Heart left ventricle (tissue), 16 donors: Measurements from ENCODE around the gene CHIA. TPM values are rescaled to one million over a fixed set of nuclear protein-coding genes. Genes with fewer than 3 reads are reported as not detected.
"Not testable (repeated sequence)": the region's sequence is repeated elsewhere in the genome, so short reads cannot be mapped to it uniquely, and the experiment has no call there.

Experiments used
- ATAC-seq, 4 donors: fragments of 200-7000 bp; cut with Tn5 transposase; one replicate each; pipeline ENCODE4 v1.9.1; 2020 to 2022; ENCODE audit warnings: moderate library complexity in 4 of 4, mild to moderate bottlenecking in 3 of 4, moderate number of reproducible peaks in 1 of 4
- DNase-seq, 5 donors: peaks; one replicate each; pipeline ENCODE4 v3.0.0-alpha.2; 2020
- H3K27ac ChIP-seq, 12 donors: fragments of 200-600 bp; sonication (generic) in 4 of 12; one replicate each; pipeline versions ENCODE4 v1.5.0 to v1.8.0; 2016 to 2022; ENCODE audit warnings: mild to moderate bottlenecking in 2 of 12
- H3K27me3 ChIP-seq, 9 donors: fragments of 200-600 bp; sonication (generic) in 2 of 9; one replicate each; pipeline versions ENCODE4 v1.5.1 to v1.8.0; 2016 to 2022; ENCODE audit warnings: mild to moderate bottlenecking in 3 of 9
- H3K36me3 ChIP-seq, 9 donors: fragments of 200-600 bp; sonication (generic) in 2 of 9; one replicate each; pipeline versions ENCODE4 v1.5.0 to v1.8.0; 2018 to 2022; ENCODE audit warnings: mild to moderate bottlenecking in 2 of 9
- H3K4me1 ChIP-seq, 12 donors: fragments of 200-600 bp; sonication (generic) in 4 of 12; one replicate each; pipeline versions ENCODE4 v1.5.0 to v1.8.0; 2016 to 2022; ENCODE audit warnings: mild to moderate bottlenecking in 3 of 12
- H3K4me3 ChIP-seq, 12 donors: fragments of 200-600 bp; sonication (generic) in 4 of 12; one replicate each; pipeline versions ENCODE4 v1.5.0 to v1.8.0; 2017 to 2022; ENCODE audit warnings: mild to moderate bottlenecking in 9 of 12, moderate library complexity in 4 of 12
- H3K9me3 ChIP-seq, 12 donors: fragments of 200-600 bp; sonication (generic) in 4 of 12; one replicate each; pipeline versions ENCODE4 v1.5.0 to v1.8.0; 2016 to 2022; ENCODE audit warnings: mild to moderate bottlenecking in 1 of 12
- POLR2A ChIP-seq, 2 donors: fragments of 450-650 bp; IDR thresholded peaks; one replicate each; pipeline ENCODE4 v1.6.1; 2017; ENCODE audit warnings: antibody characterized with exemption in 2 of 2, mild to moderate bottlenecking in 2 of 2, moderate library complexity in 2 of 2
- WGBS, 4 donors: extraction: QIAGEN DNeasy Blood & Tissue Kit in 2 of 4; methylation state at CpG; one replicate each; pipeline versions ENCODE4 v1.1.5 to v1.1.7; 2013 to 2018; 5-methylcytosine and 5-hydroxymethylcytosine counted together
- intact Hi-C, 10 donors: fragments of 100-400 bp; cut with DNase I; formaldehyde crosslinking; loops; one replicate each; pipeline versions ENCODE4 v1.11.1 to v1.14.2; 2022
- polyA plus RNA-seq, 2 donors: library from polyadenylated mRNA; stranded (reverse); fragments of 200-250 nt; gene quantifications; one replicate each; pipeline ENCODE4 v1.2.3, GENCODE V29; 2013
- total RNA-seq, 9 donors: library from RNA; depleted of rRNA in 2 of 9; stranded (reverse); fragments of >200 nt in 2 of 9; fragmentation: NEBNext Ultra II Directional in 3 of 9; extraction: Animal tissue kit (Norgen Biotek cat#: 25700) in 3 of 9; gene quantifications; one replicate each; pipeline versions ENCODE4 v1.1.0 to v1.2.4, GENCODE V29; 2016 to 2023
- TF ChIP-seq, protein P1 (sequence below), 12 donors: fragments of 200-600 bp; sonication (generic) in 4 of 12; IDR thresholded peaks; one replicate each; pipeline versions ENCODE4 v1.5.0 to v1.8.0; 2018 to 2022; ENCODE audit warnings: antibody characterized with exemption in 12 of 12, mild to moderate bottlenecking in 5 of 12
- donor health status: ischemic (EF 13 %, LVEDD 7.1; RV severe dilation, severe dysfunction).
- donor health status: healthy with polysubstance abuse.
- donor health status: DM: no; HTN: yes; CAD: no.
- donor health status: DM: no; HTN: no; CAD: no.
- donor health status: ischemic (EF 25% LVEDD 6.9; RV normal size, moderate dysfunction).
- donor health status: ischemic (EF 25% LVEDD 5.7; RV mildly dilated, moderate dysfunction).
- donor health status: healthy.
- donor health status: DM: yes; HTN: yes; CAD: no.
- donor health status: ischemic (EF 35%, LVEDD 5.7; RV mildly dilated, moderate dysfunction).
- donor health status: nonischemic (EF 11% LVEDD 7.7; RV severe dilation, severe dysfunction).
- donor health status: DM: yes; HTN: yes; CAD: no.
- donor health status: PGD.
- donor health status: ischemic (EF 29% LVEDD 5.4; RV normal size, mild dysfunction).
- donor health status: nonischemic (EF 23%, LVEDD 6.1; RV moderate dilation, normal function).

The CHIA gene
- total and polyA plus RNA-seq, 11 donors = 0.10 to 0.61 TPM; not detected in 9

- intact Hi-C loops = loop anchor here in 9 of 10 donors (2.0 to 10.0 kb wide), 3 partner anchors 107 to 110 kb away; partner anchors contain the start of gene CHI3L2 (in 1 of the 9)
- H3K27ac ChIP-seq = no peak overlapping the region
- no peaks in the 10 kb centered on the region for H3K4me1 ChIP-seq
- DNase-seq (no peak), ATAC-seq (no peak)
- TF ChIP-seq, protein P1, sequence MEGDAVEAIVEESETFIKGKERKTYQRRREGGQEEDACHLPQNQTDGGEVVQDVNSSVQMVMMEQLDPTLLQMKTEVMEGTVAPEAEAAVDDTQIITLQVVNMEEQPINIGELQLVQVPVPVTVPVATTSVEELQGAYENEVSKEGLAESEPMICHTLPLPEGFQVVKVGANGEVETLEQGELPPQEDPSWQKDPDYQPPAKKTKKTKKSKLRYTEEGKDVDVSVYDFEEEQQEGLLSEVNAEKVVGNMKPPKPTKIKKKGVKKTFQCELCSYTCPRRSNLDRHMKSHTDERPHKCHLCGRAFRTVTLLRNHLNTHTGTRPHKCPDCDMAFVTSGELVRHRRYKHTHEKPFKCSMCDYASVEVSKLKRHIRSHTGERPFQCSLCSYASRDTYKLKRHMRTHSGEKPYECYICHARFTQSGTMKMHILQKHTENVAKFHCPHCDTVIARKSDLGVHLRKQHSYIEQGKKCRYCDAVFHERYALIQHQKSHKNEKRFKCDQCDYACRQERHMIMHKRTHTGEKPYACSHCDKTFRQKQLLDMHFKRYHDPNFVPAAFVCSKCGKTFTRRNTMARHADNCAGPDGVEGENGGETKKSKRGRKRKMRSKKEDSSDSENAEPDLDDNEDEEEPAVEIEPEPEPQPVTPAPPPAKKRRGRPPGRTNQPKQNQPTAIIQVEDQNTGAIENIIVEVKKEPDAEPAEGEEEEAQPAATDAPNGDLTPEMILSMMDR (IDR thresholded peaks at IDR 0.05) = no peak
- no peak for TF ChIP-seq POLR2A (IDR thresholded peaks at IDR 0.05)
- no peaks in the 10 kb centered on the region for H3K27me3 ChIP-seq
- H3K36me3 ChIP-seq = no peaks in the 10 kb centered on the region
- H3K9me3 ChIP-seq = peaks cover 0 to 46% (median 8%) of the 10 kb centered on the region in 12 donors
- H3K4me3 ChIP-seq = no peak overlapping the region
- WGBS, 4 donors = 57 to 91% (median 85%) methylated on average over 1 of the region's 1 CpG
Observed at GRCh38 chr1:111332190-111332589, 41.5 kb downstream of the CHIA start.

GRCh38 chr1:111334169-111334568 lies 43.5 kb downstream of the CHIA start:
- TF ChIP-seq, protein P1 (IDR thresholded peaks at IDR 0.05) = peak in 11 of 12 donors; percentile 25 to 52 (median 38)
- no peak for TF ChIP-seq POLR2A (IDR thresholded peaks at IDR 0.05)
- Histone ChIP-seq H3K27me3 (no peaks in the 10 kb centered on the region), H3K9me3 (peaks cover 0 to 26% (median under 1%) of the 10 kb centered on the region in 12 donors), H3K4me3 (no peak overlapping the region), H3K27ac (no peak overlapping the region), H3K4me1 (no peaks in the 10 kb centered on the region), H3K36me3 (no peaks in the 10 kb centered on the region)
- DNase-seq (peak in 1 of 5 donors; percentile 32), ATAC-seq (peak in 3 of 4 donors; percentile 55 to 66 (median 58))
- intact Hi-C loops = loop anchor here in 8 of 10 donors (1.0 to 10.0 kb wide), 3 partner anchors 109 to 112 kb away; partner anchors contain the start of gene CHI3L2 (in 1 of the 8)
- 37 to 58% (median 44%) methylated on average over 2 of the region's 2 CpGs for WGBS, 4 donors

DNA sequence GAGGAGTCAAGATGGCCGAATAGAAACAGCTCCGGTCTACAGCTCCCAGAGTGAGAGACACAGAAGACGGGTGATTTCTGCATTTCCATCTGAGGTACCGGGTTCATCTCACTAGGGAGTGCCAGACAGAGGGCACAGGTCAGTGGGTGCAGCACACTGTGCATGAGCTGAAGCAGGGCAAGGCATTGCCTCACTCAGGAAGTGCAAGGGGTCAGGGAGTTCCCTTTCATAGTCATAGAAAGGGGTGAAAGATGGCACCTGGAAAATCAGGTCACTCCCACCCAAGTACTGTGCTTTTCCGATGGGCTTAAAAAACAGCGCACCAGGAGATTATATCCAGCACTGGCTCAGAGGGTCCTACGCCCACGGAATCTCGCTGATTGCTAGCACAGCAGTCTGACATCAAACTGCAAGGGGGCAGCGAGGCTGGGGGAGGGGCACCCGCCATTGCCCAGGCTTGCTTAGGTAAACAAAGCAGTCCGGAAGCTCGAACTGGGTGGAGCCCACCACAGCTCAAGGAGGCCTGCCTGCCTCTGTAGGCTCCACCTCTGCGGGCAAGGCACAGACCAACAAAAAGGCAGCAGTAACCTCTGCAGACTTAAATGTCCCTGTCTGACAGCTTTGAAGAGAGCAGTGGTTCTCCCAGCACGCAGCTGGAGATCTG lies 44.7 kb downstream of the CHIA start:
- WGBS, 4 donors = 81 to 91% (median 84%) methylated on average over 13 to 15 of the region's 15 CpGs
- not testable (repeated sequence) for H3K4me1 ChIP-seq, H3K27me3 ChIP-seq, H3K4me3 ChIP-seq, H3K36me3 ChIP-seq, ATAC-seq, H3K27ac ChIP-seq, DNase-seq
- intact Hi-C loops = loop anchor here in 1 of 10 donors (10.0 kb wide), 1 partner anchor 111 kb away; the partner anchor contains the start of gene CHI3L2
- H3K9me3 ChIP-seq = peaks cover 0 to 26% (median 0%) of the 10 kb centered on the region in 12 donors

DNA sequence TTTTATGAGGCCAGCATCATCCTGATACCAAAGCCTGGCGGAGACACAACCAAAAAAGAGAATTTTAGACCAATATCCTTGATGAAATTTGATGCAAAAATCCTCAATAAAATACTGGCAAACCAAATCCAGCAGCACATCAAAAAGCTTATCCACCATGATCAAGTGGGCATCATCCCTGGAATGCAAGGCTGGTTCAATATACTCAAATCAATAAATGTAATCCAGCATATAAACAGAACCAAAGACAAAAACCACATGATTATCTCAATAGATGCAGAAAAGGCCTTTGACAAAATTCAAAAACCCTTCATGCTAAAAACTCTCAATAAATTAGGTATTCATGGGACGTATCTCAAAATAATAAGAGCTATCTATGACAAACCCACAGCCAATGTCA lies 48.2 kb downstream of the CHIA start:
- not testable (repeated sequence) for H3K4me1 ChIP-seq, H3K9me3 ChIP-seq, ATAC-seq, H3K27me3 ChIP-seq, H3K4me3 ChIP-seq, DNase-seq, H3K27ac ChIP-seq, H3K36me3 ChIP-seq
- 70 to 80% (median 75%) methylated on average over 2 of the region's 2 CpGs for WGBS, 4 donors
- intact Hi-C loops = loop anchor here in 1 of 10 donors (10.0 kb wide), 1 partner anchor 114 kb away; the partner anchor contains the start of gene CHI3L2

GRCh38 chr1:111346089-111346885 lies 55.6 kb downstream of the CHIA start:
- no peaks in the 10 kb centered on the region for H3K27me3 ChIP-seq
- H3K36me3 ChIP-seq = no peaks in the 10 kb centered on the region
- peak; percentile 93 to 98 (median 96) for ATAC-seq
- H3K4me1 ChIP-seq = peaks cover 0 to 13% (median 0%) of the 10 kb centered on the region in 12 donors
- peak; percentile 76 to 89 (median 81) for DNase-seq
- intact Hi-C loops = loop anchor here in 1 of 10 donors (5.0 kb wide), 1 partner anchor 119 kb away; the partner anchor contains the start of gene CHI3L2
- H3K27ac ChIP-seq = peak overlapping the region; percentile 49 to 85 (median 74)
- no peaks in the 10 kb centered on the region for H3K9me3 ChIP-seq
- WGBS, 4 donors = 1 to 4% (median 2%) methylated on average over 44 to 45 of the region's 45 CpGs
- TF ChIP-seq, protein P1 (IDR thresholded peaks at IDR 0.05) = peak in 5 of 12 donors; percentile 17 to 31 (median 22)
- peak in 1 of 2 donors; percentile 33 for TF ChIP-seq POLR2A (IDR thresholded peaks at IDR 0.05)
- H3K4me3 ChIP-seq = peak overlapping the region; percentile 26 to 80 (median 56)
